ENCODE measurements around the gene UBE2F.

The UBE2F gene

DNA sequence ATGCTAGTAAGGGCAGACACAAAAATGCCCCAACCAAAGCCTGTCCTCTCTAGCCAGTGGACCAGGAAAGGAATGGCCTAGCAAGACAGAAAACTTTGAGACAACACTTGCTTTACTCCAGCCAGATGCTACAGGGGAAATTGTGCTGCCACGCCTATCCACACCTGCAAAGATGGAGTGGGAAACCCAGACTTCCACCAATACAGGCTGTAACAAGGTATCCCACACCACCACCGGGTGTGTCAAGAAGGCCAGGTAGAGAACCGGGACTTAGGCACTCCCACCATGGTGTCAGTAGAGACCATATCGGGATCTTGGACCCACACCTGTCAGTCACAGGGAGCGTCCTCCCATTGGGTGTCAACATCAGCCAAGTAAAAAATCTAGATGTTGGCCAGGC lies 117.1 kb downstream of the UBE2F start:
- no peak for DNase-seq

- DNase-seq: no peak
Observed at GRCh38 chr2:238084761-238085160, 117.9 kb downstream of the UBE2F start.

DNA sequence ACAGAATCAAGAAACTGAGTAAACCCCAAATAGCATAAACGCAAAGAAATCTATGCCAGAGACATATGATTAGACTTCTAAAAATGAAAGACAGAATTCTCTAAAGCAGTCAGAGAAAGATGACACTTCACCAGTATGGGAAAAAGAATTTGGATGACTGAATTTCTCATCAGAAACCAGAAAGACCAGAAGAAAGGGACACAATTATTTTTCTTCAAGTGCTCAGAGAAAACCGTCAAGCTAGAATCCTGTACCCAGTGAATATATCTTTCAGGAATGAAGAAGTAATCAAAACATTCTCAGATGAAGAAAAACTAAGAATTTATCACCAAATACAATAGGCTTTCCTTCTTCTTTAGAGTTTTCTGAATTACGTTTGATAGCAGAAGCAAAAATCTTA lies 119.1 kb downstream of the UBE2F start:
- no peak for DNase-seq

GRCh38 chr2:238087211-238087610 lies 120.4 kb downstream of the UBE2F start:
- no peak for DNase-seq

DNA sequence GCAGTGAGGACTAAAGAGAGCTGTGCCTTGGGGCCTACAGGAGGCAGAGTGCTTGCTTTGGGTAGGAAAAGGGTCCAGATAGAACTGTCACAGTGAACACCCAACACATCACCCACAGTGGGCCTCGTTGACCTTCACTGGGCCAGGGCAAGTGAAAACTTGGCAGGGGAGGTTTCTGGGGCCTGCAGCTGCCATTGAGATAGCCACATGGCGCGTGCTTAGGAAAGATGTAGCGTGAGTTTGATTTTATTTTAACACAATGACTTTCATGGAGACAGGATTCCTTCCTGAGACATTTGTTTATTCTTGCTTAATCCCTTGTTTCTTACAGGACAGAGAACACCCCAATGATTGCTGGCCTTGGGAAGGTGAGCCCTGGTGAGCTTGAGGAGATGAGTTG lies 124.1 kb downstream of the UBE2F start:
- DNase-seq: no peak

DNA sequence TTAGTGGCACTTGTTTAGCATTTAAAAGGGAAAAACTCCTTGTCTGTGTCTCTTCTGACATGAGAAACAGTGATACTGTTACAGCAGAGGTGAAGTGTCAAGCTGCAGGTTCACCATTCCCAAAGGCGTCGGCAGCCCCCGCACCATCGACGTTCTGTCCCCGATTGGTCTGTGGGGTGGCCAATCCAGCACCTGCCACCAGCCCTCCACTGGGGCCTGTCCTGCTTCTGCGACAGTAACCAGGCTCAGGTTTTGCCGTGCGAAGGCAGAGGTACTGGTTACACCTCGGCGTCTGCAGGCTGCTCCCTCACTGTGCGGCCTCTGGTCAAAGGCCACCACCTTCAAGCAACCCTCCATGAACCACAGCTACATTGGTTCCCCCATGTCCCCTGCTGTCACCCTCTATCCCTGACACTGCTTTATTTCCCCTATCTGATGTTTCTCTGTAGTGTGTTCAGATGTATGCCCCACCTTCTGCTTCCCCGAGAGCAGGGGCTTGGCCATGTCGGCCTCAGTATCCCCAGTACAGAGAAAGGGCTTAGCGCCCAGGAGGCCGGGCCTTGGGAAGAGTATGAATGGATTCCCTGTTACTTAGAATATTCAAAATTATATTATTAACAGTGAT lies 124.7 kb downstream of the UBE2F start:
- DNase-seq: no peak
